ENCODE data around the gene NRSN2.
A peak's percentile ranks its signal among the peaks of the same experiment; 100 is the strongest.

- no peak for TF ChIP-seq CTCF (IDR thresholded peaks at IDR 0.05)
- TF ChIP-seq POLR2A (IDR thresholded peaks at IDR 0.05) = peak; percentile 63 to 68
These were observed 48.8 kb upstream of the NRSN2 start for GRCh38 chr20:297925-298775.
